HepG2 (cell line): ENCODE data around the gene MED9. TPM values are rescaled to one million over a fixed set of nuclear protein-coding genes. Genes with fewer than 3 reads are reported as not detected.

Experiments used
- ARID2 ChIP-seq: sonication (generic); formaldehyde crosslinking; IDR thresholded peaks from 2 replicates; pipeline ENCODE4 v1.8.1; 2022; ENCODE audit warnings: mild to moderate bottlenecking, missing genetic modification reagents, borderline replicate concordance
- ATF1 ChIP-seq: IDR thresholded peaks from 2 replicates; pipeline ENCODE4 v1.6.1; 2016; ENCODE audit warnings: mild to moderate bottlenecking, control low read depth
- DNMT1 ChIP-seq: sonication (generic); formaldehyde crosslinking; IDR thresholded peaks from 2 replicates; pipeline ENCODE4 v1.5.1; 2020; ENCODE audit warnings: mild to moderate bottlenecking, missing genetic modification reagents
- GATA4 ChIP-seq: sonication (generic); IDR thresholded peaks from 2 replicates; pipeline ENCODE4 v1.6.1; 2016; ENCODE audit warnings: antibody characterized with exemption, low read depth, borderline replicate concordance
- KMT2A ChIP-seq: sonication (generic); formaldehyde crosslinking; IDR thresholded peaks from 2 replicates; pipeline ENCODE4 v1.4.0; 2020; ENCODE audit warnings: missing genetic modification reagents
- LCORL ChIP-seq, 2 experiments: fragments of 450-650 bp in 1 of 2; sonication (generic) in 1 of 2; formaldehyde crosslinking in 1 of 2; IDR thresholded peaks; 2 replicates each; pipeline versions ENCODE4 v1.5.0 to v1.6.1; 2017 to 2020; ENCODE audit warnings: antibody characterized with exemption in 1 of 2, missing genetic modification reagents in 1 of 2
- MAFG ChIP-seq: sonication (generic); formaldehyde crosslinking; IDR thresholded peaks from 2 replicates; pipeline ENCODE4 v1.5.1; 2020; ENCODE audit warnings: mild to moderate bottlenecking, missing genetic modification reagents
- NCOA5 ChIP-seq: sonication (generic); formaldehyde crosslinking; IDR thresholded peaks from 2 replicates; pipeline ENCODE4 v1.4.0; 2020; ENCODE audit warnings: missing genetic modification reagents
- NFKBIZ ChIP-seq: IDR thresholded peaks from 2 replicates; pipeline ENCODE4 v1.6.1; 2018; ENCODE audit warnings: missing genetic modification reagents, missing compliant biosample characterization
- RCOR2 ChIP-seq: IDR thresholded peaks from 2 replicates; pipeline ENCODE4 v1.6.1; 2016; ENCODE audit warnings: missing biosample characterization, missing genetic modification reagents
- SATB2 ChIP-seq: sonication (generic); formaldehyde crosslinking; IDR thresholded peaks from 2 replicates; pipeline ENCODE4 v1.5.0; 2020; ENCODE audit warnings: missing genetic modification reagents
- TCF7L2 ChIP-seq: IDR thresholded peaks from 2 replicates; pipeline ENCODE4 v1.6.1; 2011; ENCODE audit warnings: mild to moderate bottlenecking, low read depth, low read length, moderate library complexity
- TEAD3 ChIP-seq: optimal IDR thresholded peaks from 2 replicates; pipeline ENCODE3; 2016; ENCODE audit warnings: borderline replicate concordance
- ZFAT ChIP-seq: sonication (generic); formaldehyde crosslinking; conservative IDR thresholded peaks from 2 replicates; pipeline ENCODE4 v1.8.1; 2023; ENCODE audit warnings: missing genetic modification reagents, inconsistent platforms
- ZFP36 ChIP-seq: fragments of 150-350 bp; IDR thresholded peaks from 2 replicates; pipeline ENCODE4 v1.6.1; 2018; ENCODE audit warnings: borderline replicate concordance, low read length, low read depth; ENCODE audit not compliant: partially characterized antibody
- ZFY ChIP-seq: sonication (generic); formaldehyde crosslinking; IDR thresholded peaks from 2 replicates; pipeline ENCODE4 v1.4.0; 2020; ENCODE audit warnings: missing genetic modification reagents
- ZFYVE20 ChIP-seq: sonication (generic); formaldehyde crosslinking; IDR thresholded peaks from 2 replicates; pipeline ENCODE4 v1.8.0; 2023; ENCODE audit warnings: low read depth, mild to moderate bottlenecking, moderate library complexity, missing genetic modification reagents, borderline replicate concordance
- ZNF367 ChIP-seq: sonication (generic); formaldehyde crosslinking; IDR thresholded peaks from 2 replicates; pipeline ENCODE4 v1.4.0; 2020; ENCODE audit warnings: missing genetic modification reagents, borderline replicate concordance
- ZNF441 ChIP-seq: sonication (generic); formaldehyde crosslinking; IDR thresholded peaks from 2 replicates; pipeline ENCODE4 v1.7.0; 2021; ENCODE audit warnings: missing genetic modification reagents, borderline replicate concordance
- ZNF451 ChIP-seq: sonication (generic); formaldehyde crosslinking; IDR thresholded peaks from 2 replicates; pipeline ENCODE4 v1.5.0; 2020; ENCODE audit warnings: mild to moderate bottlenecking, missing genetic modification reagents
- ZNF737 ChIP-seq: sonication (generic); formaldehyde crosslinking; IDR thresholded peaks from 2 replicates; pipeline ENCODE4 v1.5.0; 2020; ENCODE audit warnings: missing genetic modification reagents, mild to moderate bottlenecking, borderline replicate concordance
- ZNF768 ChIP-seq: sonication (generic); formaldehyde crosslinking; IDR thresholded peaks from 2 replicates; pipeline ENCODE4 v1.4.0; 2020; ENCODE audit warnings: missing genetic modification reagents
- polyA plus RNA-seq, 8 experiments: library from polyadenylated mRNA; depleted of rRNA in 3 of 8; stranded (reverse) in 7 of 8; unstranded in 1 of 8; fragments of >200 nt; fragmentation: Illumina TruSeq in 4 of 8; extraction: Trizol in 4 of 8; gene quantifications; 2 replicates each; pipeline versions ENCODE4 v1.2.1 to v1.2.3, GENCODE V29; 2011 to 2016; ENCODE audit warnings: low read depth in 4 of 8, missing spikeins in 1 of 8, mixed read lengths in 1 of 8; ENCODE audit not compliant: insufficient read depth in 1 of 8
- total RNA-seq, 5 experiments: library from RNA; depleted of rRNA; stranded (reverse); fragments of >200 nt; fragmentation: Illumina TruSeq; extraction: Trizol; gene quantifications; 2 replicates each; pipeline ENCODE4 v1.2.3, GENCODE V29; 2016; ENCODE audit warnings: low read depth in 1 of 5
- TF ChIP-seq, protein P1 (sequence below): sonication (generic); formaldehyde crosslinking; IDR thresholded peaks from 2 replicates; pipeline ENCODE4 v1.5.0; 2020; ENCODE audit warnings: missing genetic modification reagents
- TF ChIP-seq, protein P2 (sequence below): sonication (generic); formaldehyde crosslinking; IDR thresholded peaks from 2 replicates; pipeline ENCODE4 v1.4.0; 2020; ENCODE audit warnings: missing genetic modification reagents, borderline replicate concordance
- TF ChIP-seq, protein P3 (sequence below): sonication (generic); formaldehyde crosslinking; IDR thresholded peaks from 2 replicates; pipeline ENCODE4 v1.4.0; 2020; ENCODE audit warnings: missing genetic modification reagents
- TF ChIP-seq, protein P4 (sequence below): sonication (generic); formaldehyde crosslinking; IDR thresholded peaks from 2 replicates; pipeline ENCODE4 v1.4.0; 2020; ENCODE audit warnings: missing genetic modification reagents

MED9 gene
- total and polyA plus RNA-seq, 2 of the 13 experiments (the other 11 are each of a cell fraction or from before 2014, with no cell fraction given) = 11.9 to 15.1 TPM

DNA sequence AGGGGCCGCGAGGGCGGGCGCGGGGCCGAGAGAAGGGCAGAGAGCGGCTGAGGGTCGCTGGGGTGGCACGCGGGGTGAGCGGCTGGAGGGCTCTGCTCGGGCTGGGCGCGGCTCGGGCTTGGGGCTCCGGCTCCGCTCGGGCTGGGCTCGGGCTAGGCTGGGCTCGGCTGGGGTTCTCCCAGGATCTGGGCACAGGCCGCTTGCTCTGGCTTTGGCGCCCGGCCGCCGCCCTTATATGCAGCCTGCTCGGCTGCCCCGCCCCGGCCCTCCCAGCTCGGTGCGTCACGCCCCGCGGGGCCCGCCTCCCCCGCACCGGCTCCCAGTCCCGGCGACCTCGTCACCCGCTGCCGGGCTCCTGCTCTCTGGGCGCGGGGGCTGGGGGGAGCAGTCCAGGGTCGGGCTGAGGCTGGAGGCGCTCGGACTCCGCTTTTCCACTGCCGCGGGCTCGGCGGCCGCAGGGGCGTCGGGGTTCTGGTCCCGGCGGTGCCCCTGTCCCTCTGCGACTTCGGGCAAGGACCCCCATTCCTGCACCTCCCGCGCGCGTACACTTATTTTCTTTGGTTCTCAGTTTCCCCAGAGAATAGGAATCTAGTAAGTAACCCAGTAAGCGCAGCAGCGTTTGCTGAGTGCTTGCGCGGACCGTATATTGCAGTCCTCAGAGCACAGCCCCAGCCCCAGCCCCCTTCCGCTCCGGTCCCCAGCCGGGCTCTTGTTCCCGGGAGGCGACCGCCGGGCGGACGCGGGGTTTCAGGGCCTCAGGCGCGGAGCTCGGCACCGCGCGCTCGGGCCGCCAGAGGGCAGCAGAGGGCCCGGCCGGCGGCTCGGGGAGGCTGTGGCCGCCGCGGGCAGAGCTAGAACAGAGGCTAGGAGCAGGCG is 19.6 kb downstream of the MED9 start, which contains the start of gene RASD1 (continued):
- TF ChIP-seq, protein P1, sequence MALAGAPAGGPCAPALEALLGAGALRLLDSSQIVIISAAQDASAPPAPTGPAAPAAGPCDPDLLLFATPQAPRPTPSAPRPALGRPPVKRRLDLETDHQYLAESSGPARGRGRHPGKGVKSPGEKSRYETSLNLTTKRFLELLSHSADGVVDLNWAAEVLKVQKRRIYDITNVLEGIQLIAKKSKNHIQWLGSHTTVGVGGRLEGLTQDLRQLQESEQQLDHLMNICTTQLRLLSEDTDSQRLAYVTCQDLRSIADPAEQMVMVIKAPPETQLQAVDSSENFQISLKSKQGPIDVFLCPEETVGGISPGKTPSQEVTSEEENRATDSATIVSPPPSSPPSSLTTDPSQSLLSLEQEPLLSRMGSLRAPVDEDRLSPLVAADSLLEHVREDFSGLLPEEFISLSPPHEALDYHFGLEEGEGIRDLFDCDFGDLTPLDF = no peak
- TF ChIP-seq ZFY (CRISPR knock-in tag) (peak; percentile 74), ARID2 (CRISPR knock-in tag) (no peak), ZNF451 (CRISPR knock-in tag) (no peak; the same call in 1 of the 2 replicates), LCORL (IDR thresholded peaks at IDR 0.05) (no peak), LCORL (CRISPR knock-in tag; IDR thresholded peaks at IDR 0.05) (peak; percentile 62; the same call in 1 of the 2 replicates), ZFAT (CRISPR knock-in tag) (no peak), TCF7L2 (no peak), ZFYVE20 (CRISPR knock-in tag) (no peak), ZNF768 (CRISPR knock-in tag) (peak; percentile 64; the same call in 1 of the 2 replicates), MAFG (CRISPR knock-in tag) (no peak), ZNF367 (CRISPR knock-in tag) (no peak), ZNF737 (CRISPR knock-in tag) (no peak), RCOR2 (no peak), TEAD3 (no peak), ATF1 (CRISPR knock-in tag) (no peak), ZNF441 (0 out of 2 replicates have a peak, but pooled peaks have one; percentile 45), GATA4 (peak; percentile 71; the same call in 1 of the 2 replicates), ZFP36 (no peak), NFKBIZ (CRISPR knock-in tag) (no peak), SATB2 (CRISPR knock-in tag) (no peak), DNMT1 (CRISPR knock-in tag) (0 out of 2 replicates have a peak, but pooled peaks have one; percentile 59), NCOA5 (CRISPR knock-in tag) (no peak), KMT2A (CRISPR knock-in tag) (no peak)
- TF ChIP-seq, protein P2, sequence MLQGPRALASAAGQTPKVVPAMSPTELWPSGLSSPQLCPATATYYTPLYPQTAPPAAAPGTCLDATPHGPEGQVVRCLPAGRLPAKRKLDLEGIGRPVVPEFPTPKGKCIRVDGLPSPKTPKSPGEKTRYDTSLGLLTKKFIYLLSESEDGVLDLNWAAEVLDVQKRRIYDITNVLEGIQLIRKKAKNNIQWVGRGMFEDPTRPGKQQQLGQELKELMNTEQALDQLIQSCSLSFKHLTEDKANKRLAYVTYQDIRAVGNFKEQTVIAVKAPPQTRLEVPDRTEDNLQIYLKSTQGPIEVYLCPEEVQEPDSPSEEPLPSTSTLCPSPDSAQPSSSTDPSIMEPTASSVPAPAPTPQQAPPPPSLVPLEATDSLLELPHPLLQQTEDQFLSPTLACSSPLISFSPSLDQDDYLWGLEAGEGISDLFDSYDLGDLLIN (CRISPR knock-in tag) = 0 out of 2 replicates have a peak, but pooled peaks have one; percentile 4
- TF ChIP-seq, protein P3, sequence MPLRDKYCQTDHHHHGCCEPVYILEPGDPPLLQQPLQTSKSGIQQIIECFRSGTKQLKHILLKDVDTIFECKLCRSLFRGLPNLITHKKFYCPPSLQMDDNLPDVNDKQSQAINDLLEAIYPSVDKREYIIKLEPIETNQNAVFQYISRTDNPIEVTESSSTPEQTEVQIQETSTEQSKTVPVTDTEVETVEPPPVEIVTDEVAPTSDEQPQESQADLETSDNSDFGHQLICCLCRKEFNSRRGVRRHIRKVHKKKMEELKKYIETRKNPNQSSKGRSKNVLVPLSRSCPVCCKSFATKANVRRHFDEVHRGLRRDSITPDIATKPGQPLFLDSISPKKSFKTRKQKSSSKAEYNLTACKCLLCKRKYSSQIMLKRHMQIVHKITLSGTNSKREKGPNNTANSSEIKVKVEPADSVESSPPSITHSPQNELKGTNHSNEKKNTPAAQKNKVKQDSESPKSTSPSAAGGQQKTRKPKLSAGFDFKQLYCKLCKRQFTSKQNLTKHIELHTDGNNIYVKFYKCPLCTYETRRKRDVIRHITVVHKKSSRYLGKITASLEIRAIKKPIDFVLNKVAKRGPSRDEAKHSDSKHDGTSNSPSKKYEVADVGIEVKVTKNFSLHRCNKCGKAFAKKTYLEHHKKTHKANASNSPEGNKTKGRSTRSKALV (CRISPR knock-in tag) = no peak
- TF ChIP-seq, protein P4, sequence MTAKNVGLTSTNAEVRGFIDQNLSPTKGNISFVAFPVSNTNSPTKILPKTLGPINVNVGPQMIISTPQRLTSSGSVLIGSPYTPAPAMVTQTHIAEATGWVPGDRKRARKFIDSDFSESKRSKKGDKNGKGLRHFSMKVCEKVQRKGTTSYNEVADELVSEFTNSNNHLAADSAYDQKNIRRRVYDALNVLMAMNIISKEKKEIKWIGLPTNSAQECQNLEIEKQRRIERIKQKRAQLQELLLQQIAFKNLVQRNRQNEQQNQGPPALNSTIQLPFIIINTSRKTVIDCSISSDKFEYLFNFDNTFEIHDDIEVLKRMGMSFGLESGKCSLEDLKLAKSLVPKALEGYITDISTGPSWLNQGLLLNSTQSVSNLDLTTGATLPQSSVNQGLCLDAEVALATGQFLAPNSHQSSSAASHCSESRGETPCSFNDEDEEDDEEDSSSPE = peak; percentile 58
